GM12878 (cell line): ENCODE results near the gene GJB1. TPM values are rescaled to one million over a fixed set of nuclear protein-coding genes. Genes with fewer than 3 reads are reported as not detected.

ENCODE experiments used
- ATAC-seq: fragments of 200-7000 bp; cut with Tn5 transposase; 3 replicates; pipeline ENCODE4 v1.9.1; 2020; ENCODE audit warnings: mild to moderate bottlenecking, moderate library complexity
- BruUV-seq: library from RNA; stranded (reverse); fragments of 400-500 nt; replicated peaks from 2 replicates; lab custom pipeline; 2021; lab: Mats Ljungman, UMichigan
- CTCF ChIA-PET: fragments of 300-600 bp; sonication (Branson Sonifier 250); formaldehyde crosslinking; extraction: SDS; loops from one replicate; lab custom pipeline; 2021; ENCODE audit warnings: inconsistent platforms; lab: Yijun Ruan, JAX
- POLR2A ChIA-PET: fragments of 350-600 bp; formaldehyde crosslinking; extraction: SDS; loops from one replicate; lab custom pipeline; 2021; ENCODE audit warnings: inconsistent platforms; lab: Charles Lee
- RAD21 ChIA-PET: fragments of 300-600 bp; sonication (Branson Sonifier 250); formaldehyde crosslinking; loops from one replicate; lab custom pipeline; 2023; ENCODE audit warnings: antibody characterized with exemption; ENCODE audit not compliant: unreplicated experiment; lab: Charles Lee
- SMC1A ChIA-PET: fragments of 300-600 bp; sonication (Branson Sonifier 250); formaldehyde crosslinking; loops from one replicate; lab custom pipeline; 2023; ENCODE audit not compliant: unreplicated experiment, uncharacterized antibody; lab: Charles Lee
- DNase-seq: peaks from one replicate; pipeline ENCODE4 v3.0.0-alpha.2; 2011; ENCODE audit warnings: low read depth, low spot score
- FAIRE-seq: peaks from 3 replicates; lab custom pipeline; 2011; peaks lifted over from hg19 to GRCh38; lab: Jason Lieb, UNC
- H2AFZ ChIP-seq: 2 replicates; pipeline ENCODE4 v1.6.0; 2011; ENCODE audit warnings: low read depth, low read length, control low read depth; ENCODE audit not compliant: control insufficient read depth
- H3K27ac ChIP-seq: 2 replicates; pipeline ENCODE4 v1.5.1; 2011; ENCODE audit warnings: control low read depth; ENCODE audit not compliant: control insufficient read depth, insufficient read depth
- H3K27me3 ChIP-seq, 2 experiments: replicated peaks in 1 of 2; 2 replicates each; pipeline versions ENCODE4 v1.6.0 to v1.6.1; 2011; ENCODE audit warnings: low read length in 1 of 2; ENCODE audit not compliant: control insufficient read depth in 2 of 2, insufficient read depth in 2 of 2
- H3K36me3 ChIP-seq, 2 experiments: 2 replicates each; pipeline ENCODE4 v1.5.1; 2011; ENCODE audit warnings: low read length in 1 of 2; ENCODE audit not compliant: control insufficient read depth in 2 of 2, insufficient read depth in 2 of 2
- H3K4me1 ChIP-seq: 2 replicates; pipeline ENCODE4 v1.6.1; 2011; ENCODE audit warnings: mild to moderate bottlenecking, low read length, moderate library complexity, mixed read lengths; ENCODE audit not compliant: control insufficient read depth, insufficient read depth
- H3K4me2 ChIP-seq: 2 replicates; pipeline ENCODE4 v1.6.0; 2011; ENCODE audit warnings: control low read depth; ENCODE audit not compliant: control insufficient read depth, insufficient read depth
- H3K4me3 ChIP-seq: fragments of 200-600 bp; sonication (generic); 2 replicates; pipeline ENCODE4 v1.5.1; 2016
- H3K79me2 ChIP-seq: 2 replicates; pipeline ENCODE4 v1.6.0; 2011; ENCODE audit warnings: low read length; ENCODE audit not compliant: control insufficient read depth, insufficient read depth
- H3K9ac ChIP-seq: 2 replicates; pipeline ENCODE4 v1.8.0; 2011; ENCODE audit warnings: low read length, control low read depth, mixed read lengths; ENCODE audit not compliant: control insufficient read depth, insufficient read depth
- H3K9me3 ChIP-seq: replicated peaks from 3 replicates; pipeline ENCODE4 v1.5.1; 2011; ENCODE audit warnings: mild to moderate bottlenecking, low read length; ENCODE audit not compliant: control insufficient read depth, insufficient read depth
- H4K20me1 ChIP-seq: 2 replicates; pipeline ENCODE4 v1.6.0; 2011; ENCODE audit not compliant: control insufficient read depth, insufficient read depth
- ATF7 ChIP-seq: fragments of 450-650 bp; IDR thresholded peaks from 2 replicates; pipeline ENCODE4 v1.6.1; 2016; ENCODE audit warnings: low read depth, mild to moderate bottlenecking
- CEBPB ChIP-seq, 2 experiments: fragments of 150-350 bp in 1 of 2; IDR thresholded peaks; 2 replicates each; pipeline ENCODE4 v1.6.1; 2012 to 2014; ENCODE audit warnings: low read depth in 2 of 2, low read length in 2 of 2, borderline replicate concordance in 1 of 2, inconsistent platforms in 1 of 2
- E2F8 ChIP-seq: fragments of 450-650 bp; IDR thresholded peaks from 2 replicates; pipeline ENCODE4 v1.6.1; 2018; ENCODE audit warnings: mild to moderate bottlenecking, low read depth, moderate library complexity; ENCODE audit not compliant: partially characterized antibody
- IRF3 ChIP-seq: fragments of 450-650 bp; IDR thresholded peaks from 2 replicates; pipeline ENCODE4 v1.6.1; 2014; ENCODE audit warnings: mild to moderate bottlenecking
- RAD21 ChIP-seq: IDR thresholded peaks from 2 replicates; pipeline ENCODE4 v1.6.1; 2011; ENCODE audit warnings: mild to moderate bottlenecking, low read depth, low read length, moderate library complexity; ENCODE audit not compliant: insufficient read depth
- RAD51 ChIP-seq: fragments of 450-650 bp; IDR thresholded peaks from 2 replicates; pipeline ENCODE4 v1.6.1; 2016; ENCODE audit warnings: moderate library complexity, mild to moderate bottlenecking, inconsistent platforms
- SKIL ChIP-seq: fragments of 450-650 bp; IDR thresholded peaks from 2 replicates; pipeline ENCODE4 v1.6.1; 2017; ENCODE audit warnings: mild to moderate bottlenecking, low read depth, inconsistent platforms; ENCODE audit not compliant: poor library complexity, severe bottlenecking
- SMC3 ChIP-seq: IDR thresholded peaks from 2 replicates; pipeline ENCODE4 v1.6.1; 2011; ENCODE audit warnings: low read length, improper control_type of control experiment, borderline replicate concordance
- WRNIP1 ChIP-seq: IDR thresholded peaks from 2 replicates; pipeline ENCODE4 v1.6.1; 2011; ENCODE audit warnings: low read depth, low read length, improper control_type of control experiment, borderline replicate concordance
- ZNF217 ChIP-seq: fragments of 450-650 bp; IDR thresholded peaks from 2 replicates; pipeline ENCODE4 v1.6.1; 2017; ENCODE audit warnings: antibody characterized with exemption, mild to moderate bottlenecking
- WGBS: methylation state at CpG from one replicate; pipeline ENCODE4 v1.1.6; 2016; ENCODE audit warnings: low lambda C conversion rate; ENCODE audit not compliant: insufficient replicate concordance, insufficient coverage; ENCODE audit errors: missing lambda C conversion rate; 5-methylcytosine and 5-hydroxymethylcytosine counted together
- in situ Hi-C: fragments of 300-500 bp; cut with MboI; formaldehyde crosslinking; loops from 9 replicates; pipeline ENCODE4 v1.14.3; 2018; ENCODE audit warnings: mixed read lengths
- intact Hi-C: fragments of 100-400 bp; cut with micrococcal nuclease; formaldehyde crosslinking; loops from one replicate; pipeline ENCODE4 v1.14.2; 2022; ENCODE audit not compliant: unreplicated experiment
- polyA plus RNA-seq, 11 experiments: library from polyadenylated mRNA; depleted of rRNA in 4 of 11; unstranded in 6 of 11; stranded (reverse) in 5 of 11; fragments of >200 nt; fragmentation: Nextera tagmentation in 4 of 11; fragmentation: Illumina TruSeq in 1 of 11; extraction: Ambion mirVana in 4 of 11; extraction: Trizol in 1 of 11; gene quantifications; 1 replicate in 1 of 11; 2 replicates in 10 of 11; pipeline versions ENCODE4 v1.2.1 to v1.2.3, GENCODE V29; 2011 to 2016; ENCODE audit warnings: inconsistent platforms in 2 of 11, missing spikeins in 2 of 11, low read depth in 1 of 11
- total RNA-seq, 4 experiments: library from RNA; depleted of rRNA in 3 of 4; stranded (reverse); fragments of >200 nt in 3 of 4; fragmentation: Illumina TruSeq in 1 of 4; extraction: Trizol in 1 of 4; gene quantifications; 2 replicates each; pipeline versions ENCODE4 v1.2.1 to v1.2.3, GENCODE V29; 2013 to 2021
- TF ChIP-seq, protein P1 (sequence below): fragments of 150-350 bp; IDR thresholded peaks from 2 replicates; pipeline ENCODE4 v1.6.1; 2014; ENCODE audit warnings: mild to moderate bottlenecking, low read depth, low read length

GJB1 gene
- total and polyA plus RNA-seq, 10 of the 15 experiments (the other 5 are each of a cell fraction or from before 2014, with no cell fraction given) = not detected

GRCh38 chrX:71225676-71226075 is 2.7 kb downstream of the GJB1 start (continued):
- TF ChIP-seq SKIL (no peak), WRNIP1 (no peak), CEBPB (IDR thresholded peaks at IDR 0.05; ENCODE audit: borderline replicate concordance in 1 of 2, low read depth in 2 of 2, low read length in 2 of 2) (no peak), IRF3 (no peak), ZNF217 (no peak)
- TF ChIP-seq, protein P1, sequence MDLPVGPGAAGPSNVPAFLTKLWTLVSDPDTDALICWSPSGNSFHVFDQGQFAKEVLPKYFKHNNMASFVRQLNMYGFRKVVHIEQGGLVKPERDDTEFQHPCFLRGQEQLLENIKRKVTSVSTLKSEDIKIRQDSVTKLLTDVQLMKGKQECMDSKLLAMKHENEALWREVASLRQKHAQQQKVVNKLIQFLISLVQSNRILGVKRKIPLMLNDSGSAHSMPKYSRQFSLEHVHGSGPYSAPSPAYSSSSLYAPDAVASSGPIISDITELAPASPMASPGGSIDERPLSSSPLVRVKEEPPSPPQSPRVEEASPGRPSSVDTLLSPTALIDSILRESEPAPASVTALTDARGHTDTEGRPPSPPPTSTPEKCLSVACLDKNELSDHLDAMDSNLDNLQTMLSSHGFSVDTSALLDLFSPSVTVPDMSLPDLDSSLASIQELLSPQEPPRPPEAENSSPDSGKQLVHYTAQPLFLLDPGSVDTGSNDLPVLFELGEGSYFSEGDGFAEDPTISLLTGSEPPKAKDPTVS = no peak

GRCh38 chrX:71227370-71228062 is 4.5 kb downstream of the GJB1 start:
- SMC1A ChIA-PET = no interaction called here
- Histone ChIP-seq H3K4me2 (no peak overlapping the region), H3K4me1 (no peaks in the 10 kb centered on the region), H2AFZ (no peak overlapping the region), H3K27me3 (no peaks in the 10 kb centered on the region), H3K79me2 (no peaks in the 10 kb centered on the region), H3K9ac (no peak overlapping the region), H4K20me1 (no peaks in the 10 kb centered on the region), H3K4me3 (no peak overlapping the region), H3K9me3 (no peaks in the 10 kb centered on the region), H3K27ac (no peak overlapping the region), H3K36me3 (no peaks in the 10 kb centered on the region)
- CTCF ChIA-PET = interaction anchor here (1.0 kb wide), 1 partner anchor 20 kb away, joined by 3 read pairs; no protein-coding TSS in a partner anchor
- no TSS peak for BruUV-seq
- POLR2A ChIA-PET = no interaction called here
- intact Hi-C loops = no loop called here
- FAIRE-seq (no peak), DNase-seq (no peak), ATAC-seq (no peak)
- in situ Hi-C loops = no loop called here
- RAD21 ChIA-PET = no interaction called here
- 14% methylated on average over 5 of the region's 5 CpGs for WGBS
- TF ChIP-seq SMC3 (peak; percentile 20; the same call in 1 of the 2 replicates), RAD51 (no peak), ATF7 (no peak), E2F8 (no peak), RAD21 (peak; percentile 34), ZNF217 (no peak)
